ENCODE results near the gene SERPINB2.
A peak's percentile ranks its signal among the peaks of the same experiment; 100 is the strongest.
"Not testable (repeated sequence)": the region's sequence is repeated elsewhere in the genome, so short reads cannot be mapped to it uniquely, and the experiment has no call there.

The SERPINB2 gene

GRCh38 chr18:63890237-63890949, 2.9 kb downstream of the SERPINB2 start:
- DNase-seq: no peak

GRCh38 chr18:63890950-63891304, 3.4 kb downstream of the SERPINB2 start:
- no peak for DNase-seq

DNA sequence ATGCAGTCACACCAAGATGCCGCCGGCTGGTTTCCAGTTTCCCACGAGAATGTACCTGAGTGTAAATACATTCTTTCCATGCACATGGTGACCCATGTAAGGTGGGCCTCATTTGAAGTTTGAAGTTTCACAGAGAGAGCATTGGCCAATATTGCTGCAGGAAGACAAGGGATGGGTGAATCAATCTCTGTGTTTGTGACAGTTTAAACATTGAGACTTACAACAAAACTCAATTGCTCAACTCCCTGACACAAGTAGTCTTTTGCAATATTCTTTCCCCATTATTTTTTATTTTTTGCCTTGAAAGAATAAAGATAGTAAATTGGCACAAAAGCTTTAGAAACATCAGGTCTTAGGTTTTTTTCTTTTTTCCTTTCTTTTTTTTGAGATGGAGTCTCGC, 5.1 kb downstream of the SERPINB2 start:
- DNase-seq: no peak

GRCh38 chr18:63894106-63894772, 6.7 kb downstream of the SERPINB2 start:
- DNase-seq: no peak

DNA sequence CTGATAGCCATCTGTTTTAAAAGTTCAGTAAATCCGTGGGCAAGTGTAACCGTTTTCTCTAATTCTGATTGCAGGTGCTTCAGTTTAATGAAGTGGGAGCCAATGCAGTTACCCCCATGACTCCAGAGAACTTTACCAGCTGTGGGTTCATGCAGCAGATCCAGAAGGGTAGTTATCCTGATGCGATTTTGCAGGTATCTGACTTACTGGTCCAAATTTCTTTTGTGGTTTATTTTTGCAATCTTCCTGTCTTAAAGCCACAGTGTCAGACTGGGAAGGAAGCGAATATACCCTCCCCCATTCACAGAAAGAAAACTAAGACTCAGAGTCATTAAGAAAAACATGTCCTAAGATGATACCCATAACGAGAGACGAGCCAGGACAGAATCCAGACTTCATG, 7.7 kb downstream of the SERPINB2 start:
- no peak for DNase-seq

- no peak for DNase-seq
These were observed 9.6 kb downstream of the SERPINB2 start for GRCh38 chr18:63897072-63897471.

DNA sequence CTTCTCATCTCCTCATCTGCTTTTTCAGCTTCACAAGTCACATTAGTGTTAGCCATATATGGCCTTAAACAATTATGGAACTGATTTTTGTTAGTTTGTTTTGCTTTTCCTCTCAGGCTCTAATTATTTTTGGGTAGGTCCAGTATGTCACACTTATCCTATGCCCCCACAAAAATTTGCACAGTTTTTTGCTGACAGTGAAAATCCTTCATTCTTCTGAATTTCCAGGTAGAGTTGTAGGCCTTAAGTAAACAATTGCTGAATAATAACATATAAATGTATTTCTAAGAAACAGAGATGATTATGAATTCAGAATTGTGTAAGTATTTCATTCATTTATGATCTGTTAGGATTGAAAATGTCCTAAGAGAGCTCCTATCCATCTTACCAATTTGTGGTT, 11.7 kb downstream of the SERPINB2 start:
- no peak for DNase-seq

DNA sequence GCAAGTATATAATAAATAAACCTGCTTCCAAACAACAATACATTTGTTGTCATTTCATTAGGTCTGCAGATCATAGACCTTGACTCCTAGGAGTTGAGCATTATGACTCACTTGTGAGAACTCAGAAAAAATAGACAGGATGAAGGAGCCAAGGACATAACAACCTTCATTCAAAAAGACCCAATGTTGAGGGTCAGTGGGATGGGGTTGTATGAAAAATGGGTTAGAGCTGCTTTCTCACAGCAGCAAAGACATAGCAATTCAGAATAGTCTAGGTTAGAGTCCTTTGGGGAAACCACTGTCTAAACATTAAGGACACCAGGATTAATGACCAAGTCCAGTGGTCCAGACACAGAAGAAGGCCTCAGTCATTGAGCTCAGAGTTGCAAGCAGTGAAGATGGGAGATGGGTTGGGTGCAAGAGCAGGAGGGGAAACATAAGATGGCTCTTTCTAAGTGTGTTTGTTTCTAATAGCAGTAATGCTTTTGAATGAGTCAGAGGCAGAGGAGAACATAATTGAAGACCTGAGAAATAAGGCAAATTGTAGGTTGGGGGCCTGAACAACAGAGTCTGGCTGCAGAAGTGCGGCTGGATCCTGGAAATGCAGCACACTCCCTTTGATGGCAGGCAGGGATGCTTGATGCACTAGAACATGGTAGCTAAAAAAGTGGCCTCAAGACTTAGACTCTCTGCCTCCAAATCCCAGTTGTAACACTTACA, 16.5 kb downstream of the SERPINB2 start:
- DNase-seq: no peak

- no peak for DNase-seq
These were observed 17.2 kb downstream of the SERPINB2 start for GRCh38 chr18:63904694-63905093.

DNA sequence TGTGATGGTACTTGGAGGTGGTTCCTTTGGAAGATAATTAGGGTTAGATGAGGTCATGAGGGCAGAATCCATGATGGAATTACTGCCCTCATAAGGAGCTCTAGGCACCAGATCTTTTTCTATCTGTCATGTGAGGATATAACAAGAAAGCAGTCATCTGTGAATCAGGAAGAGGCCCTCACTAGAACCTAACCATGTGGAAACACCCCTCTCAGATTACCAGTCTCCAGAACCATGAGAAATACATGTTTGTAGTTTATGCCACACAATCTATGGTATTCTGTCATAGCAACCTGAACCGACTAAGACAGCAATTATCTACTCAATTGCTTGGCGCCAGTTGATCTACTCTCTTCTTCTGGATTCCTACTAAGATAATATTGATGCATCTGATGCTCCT, 17.9 kb downstream of the SERPINB2 start:
- no peak for DNase-seq

DNA sequence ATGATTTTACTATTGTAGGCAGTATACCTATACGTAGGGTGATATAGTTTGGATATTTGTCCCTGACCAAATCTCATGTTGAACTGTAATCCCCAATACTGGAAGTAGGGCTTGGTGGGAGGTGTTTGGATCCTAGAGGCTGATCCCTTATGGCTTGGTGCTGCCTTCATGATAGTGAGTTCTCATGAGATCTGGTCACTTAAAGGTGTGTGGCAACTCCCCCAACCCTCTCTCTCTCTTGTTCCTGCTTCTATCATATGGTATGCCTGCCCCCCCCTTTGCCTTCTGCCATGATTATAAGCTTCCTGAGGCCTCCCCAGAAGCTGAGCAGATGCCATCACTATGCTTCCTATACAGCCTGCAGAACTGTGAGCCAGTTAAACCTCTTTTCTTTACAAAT, 18.6 kb downstream of the SERPINB2 start:
- no peak for DNase-seq

DNA sequence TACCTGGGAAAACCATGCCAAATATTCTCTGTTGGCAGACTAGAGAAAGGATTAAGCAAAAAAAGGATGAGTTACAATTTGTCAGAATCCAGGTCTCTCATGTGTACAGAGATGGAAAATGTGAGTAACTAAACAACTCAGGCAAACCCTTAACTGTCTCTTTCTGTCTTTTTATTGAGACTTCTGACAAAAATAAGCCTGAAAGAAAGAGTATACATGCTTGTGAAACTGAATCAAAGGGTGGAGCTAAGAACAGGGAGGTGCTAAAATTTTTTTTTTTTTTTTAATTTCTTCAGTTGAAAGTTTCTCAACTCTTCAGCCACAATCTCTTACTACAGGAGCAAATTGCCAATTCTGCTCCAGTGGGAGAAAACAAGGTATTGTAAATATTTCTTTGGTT, 20.2 kb downstream of the SERPINB2 start, which contains the start of gene SERPINB10:
Gene SERPINB10, plus strand, starts transcription at position 295 of the 400 bp plus-strand sequence. CDS start 7,553 bp downstream, outside the sequence.
- DNase-seq: no peak

DNA sequence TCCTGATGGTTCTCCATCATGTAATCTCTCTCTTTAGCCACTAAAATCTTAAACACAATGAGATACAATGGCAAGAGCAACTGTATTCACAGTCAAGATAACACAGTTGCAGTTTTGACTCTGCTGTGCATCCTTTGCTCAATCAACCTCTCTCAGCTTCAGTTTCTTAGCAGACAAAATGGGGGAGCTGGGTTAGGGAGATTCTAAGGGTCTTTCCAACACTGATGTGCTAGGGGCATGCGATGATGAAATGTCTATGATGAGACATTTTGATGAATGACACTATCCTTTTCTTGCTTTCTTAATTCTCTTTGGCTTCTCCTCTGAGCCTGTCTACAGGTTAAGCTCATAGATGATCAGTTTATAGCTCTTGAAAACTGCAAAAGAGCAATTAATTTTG, 21.4 kb downstream of the SERPINB2 start:
- DNase-seq: no peak

- no peak for DNase-seq
These were observed 22.4 kb downstream of the SERPINB2 start for GRCh38 chr18:63909870-63910269.

DNA sequence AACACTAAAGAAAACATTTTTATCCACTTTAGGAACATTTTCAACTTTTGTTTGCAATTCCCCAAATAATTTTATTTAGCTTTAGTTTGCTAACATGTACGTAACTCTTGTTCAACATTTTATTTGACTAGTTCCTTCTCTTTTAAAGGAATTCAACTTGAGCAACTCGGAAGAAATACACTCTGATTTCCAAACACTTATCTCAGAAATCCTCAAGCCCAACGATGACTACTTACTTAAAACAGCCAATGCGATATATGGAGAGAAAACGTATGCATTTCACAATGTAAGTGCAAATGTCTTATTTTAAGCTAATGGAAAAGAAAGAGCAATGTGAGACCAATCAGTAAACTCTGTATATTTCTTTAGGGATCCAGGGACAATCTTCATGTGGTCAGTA, 30.3 kb downstream of the SERPINB2 start:
- DNase-seq: no peak

DNA sequence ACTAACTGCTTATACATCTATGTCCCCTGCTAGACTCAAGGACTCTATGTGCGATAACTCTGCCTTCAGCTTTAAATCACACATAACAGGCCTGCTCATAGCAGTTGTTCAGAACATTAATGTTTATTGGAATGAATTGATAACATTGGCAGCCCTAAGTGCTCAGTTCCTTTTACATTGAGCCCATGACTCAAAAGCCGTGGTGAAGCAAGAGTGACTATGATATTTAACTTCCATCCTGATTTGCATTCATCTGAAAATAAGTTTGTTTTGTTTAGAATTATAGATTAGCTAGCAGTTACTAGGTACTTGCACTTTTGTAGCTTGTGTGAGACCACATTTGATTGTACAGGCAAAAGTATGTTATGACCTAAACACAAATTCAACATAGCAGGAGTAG, 34.5 kb downstream of the SERPINB2 start:
- no peak for DNase-seq

DNA sequence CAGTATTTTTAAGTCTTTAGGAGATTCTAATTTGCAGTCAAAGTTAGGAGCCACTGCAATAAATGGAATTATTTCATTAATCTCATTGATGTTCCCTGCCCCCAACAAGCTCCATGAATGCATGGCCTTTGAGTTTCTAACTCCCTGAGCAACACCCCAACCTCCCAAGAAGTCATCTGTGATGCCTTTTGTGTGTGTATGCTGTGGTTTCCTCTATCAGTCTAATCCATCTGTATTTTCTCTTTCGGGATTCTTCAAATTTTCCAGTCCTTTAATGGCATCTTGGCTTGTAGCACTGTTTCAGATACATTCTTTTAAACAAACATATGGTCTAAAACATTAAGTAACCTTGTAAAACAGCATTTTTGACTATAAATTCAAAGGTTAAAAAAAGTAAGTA, 37.0 kb downstream of the SERPINB2 start:
- DNase-seq: no peak

GRCh38 chr18:63928331-63928730, 40.8 kb downstream of the SERPINB2 start:
- DNase-seq: no peak

DNA sequence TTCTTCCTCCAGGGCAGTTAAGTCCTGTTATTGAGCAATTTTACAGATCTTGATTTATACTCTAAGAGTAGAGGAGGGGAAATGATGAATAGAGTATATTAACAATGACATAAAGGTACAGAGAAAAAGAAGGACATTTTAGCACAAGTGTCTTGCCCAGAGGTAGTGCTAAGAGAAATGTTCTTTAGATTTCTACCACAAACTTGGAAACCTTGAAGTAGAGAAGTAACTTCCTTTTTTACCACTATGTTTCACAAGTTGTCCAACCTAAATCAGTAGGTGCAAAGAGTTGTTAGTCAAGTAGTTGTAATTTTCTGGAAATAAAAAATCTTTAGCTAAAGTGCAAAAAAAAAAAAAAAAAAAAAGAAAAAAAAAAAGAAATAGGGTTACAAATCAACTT, 41.9 kb downstream of the SERPINB2 start:
- DNase-seq: not testable (repeated sequence)

DNA sequence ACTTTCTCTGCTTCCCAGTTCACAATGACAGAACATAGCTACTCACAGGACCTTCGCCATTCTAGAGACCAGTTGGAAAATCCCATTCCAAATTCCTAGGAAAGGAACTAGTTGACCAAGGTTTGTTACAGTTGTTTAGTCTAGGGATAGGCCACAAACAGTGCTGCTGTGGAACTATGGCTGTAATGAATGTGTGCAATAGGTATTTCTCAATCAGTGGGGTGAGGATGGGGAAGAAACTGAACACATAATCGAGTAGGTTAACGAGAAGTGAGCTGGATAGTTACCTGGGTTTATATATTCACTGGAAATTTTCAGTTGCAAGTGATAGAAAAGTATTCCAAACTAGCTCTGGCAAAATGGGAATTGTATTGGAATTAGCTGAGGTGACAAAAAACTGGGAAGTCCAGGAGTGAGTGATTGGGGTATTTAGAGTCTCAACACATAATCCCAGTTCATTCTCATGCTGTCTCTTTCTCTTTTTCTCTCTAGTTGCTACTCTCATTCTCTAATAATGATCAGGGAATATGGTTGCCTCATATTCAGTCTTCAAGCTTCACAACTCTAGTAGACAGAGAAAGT, 43.4 kb downstream of the SERPINB2 start:
- no peak for DNase-seq

GRCh38 chr18:63936156-63936931, 48.8 kb downstream of the SERPINB2 start:
- peak; percentile 64 for DNase-seq

- DNase-seq: no peak
These were observed 49.5 kb downstream of the SERPINB2 start for GRCh38 chr18:63936932-63937393.

DNA sequence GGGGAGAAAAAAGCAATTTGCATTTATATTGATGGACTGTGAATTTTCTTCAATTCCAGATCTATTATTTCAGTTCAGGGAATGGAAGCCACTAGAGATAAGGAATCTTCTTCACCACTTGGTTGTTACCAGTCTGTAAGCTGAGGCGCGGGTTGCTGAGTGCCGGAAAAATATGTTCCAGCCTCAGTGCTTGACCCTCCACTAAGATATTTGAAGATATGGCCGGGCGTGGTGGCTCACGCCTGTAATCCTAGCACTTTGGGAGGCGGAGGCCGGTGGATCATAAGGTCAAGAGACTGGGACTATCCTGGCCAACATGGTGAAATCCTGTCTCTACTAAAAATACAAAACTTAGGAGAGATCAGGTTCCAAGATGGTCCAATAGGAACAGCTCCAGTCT, 52.5 kb downstream of the SERPINB2 start:
- no peak for DNase-seq

Measured in activated CD4-positive, CD25-positive, alpha-beta regulatory T cell treated with anti-CD3 and anti-CD28 coated beads, Interleukin-2, amount 50 U/mL, for 72 hours (primary cell).